ENCODE results near the gene TSC1.

TSC1 gene

GRCh38 chr9:132988244-132989013, 44.0 kb upstream of the TSC1 start:
- no peak for FAIRE-seq
- TF ChIP-seq CTCF (IDR thresholded peaks at IDR 0.05; ENCODE audit: insufficient read depth, missing control alignments) = no peak
- no peak for DNase-seq (ENCODE audit: insufficient read length, low spot score)

- DNase-seq (ENCODE audit: insufficient read length, low spot score) (no peak), FAIRE-seq (no peak)
- TF ChIP-seq CTCF (IDR thresholded peaks at IDR 0.05; ENCODE audit: insufficient read depth, missing control alignments) = no peak
Measured at GRCh38 chr9:132986640-132987620, 42.5 kb upstream of the TSC1 start.

DNA sequence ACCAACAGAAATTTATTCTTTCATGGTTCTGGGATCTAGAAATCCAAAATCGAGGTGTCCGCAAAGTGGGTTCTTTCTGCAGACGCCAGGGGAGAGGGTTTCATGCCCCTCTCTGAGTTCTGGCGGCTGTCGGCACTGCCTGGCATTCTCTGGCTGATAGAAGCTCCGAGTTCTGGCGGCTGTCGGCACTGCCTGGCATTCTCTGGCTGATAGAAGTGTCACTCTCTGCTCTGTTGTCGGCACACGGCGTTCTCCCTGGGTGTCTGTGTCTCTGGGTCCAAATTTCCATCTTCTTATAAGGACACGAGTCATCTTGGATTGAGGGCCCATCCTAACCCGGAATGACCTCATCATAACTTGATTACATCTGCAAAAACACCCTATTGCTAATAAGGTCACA, 41.7 kb upstream of the TSC1 start:
- no peak for DNase-seq (ENCODE audit: insufficient read length, low spot score)
- TF ChIP-seq CTCF (IDR thresholded peaks at IDR 0.05; ENCODE audit: insufficient read depth, missing control alignments) = no peak
- no peak for FAIRE-seq

DNA sequence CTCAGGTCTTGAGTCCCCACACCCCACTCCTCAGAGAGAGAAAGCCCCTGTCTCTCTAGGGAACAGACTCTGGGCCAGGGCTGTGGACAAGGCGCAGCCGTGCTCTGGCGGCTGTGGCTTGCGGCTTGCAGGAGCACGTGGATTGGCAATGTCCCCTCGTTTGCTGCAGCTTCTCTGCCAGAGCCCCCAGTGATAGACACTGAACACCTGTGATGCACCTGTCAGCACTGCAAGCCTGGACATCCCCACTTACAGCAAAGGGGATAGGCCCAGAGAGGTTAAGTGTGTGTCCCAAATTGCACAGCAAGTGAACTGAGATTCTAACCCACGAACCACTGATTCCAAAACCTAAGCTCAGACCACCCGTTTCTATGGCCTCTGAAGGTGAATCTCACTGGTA, 41.1 kb upstream of the TSC1 start:
- no peak for TF ChIP-seq CTCF (IDR thresholded peaks at IDR 0.05; ENCODE audit: insufficient read depth, missing control alignments)

DNA sequence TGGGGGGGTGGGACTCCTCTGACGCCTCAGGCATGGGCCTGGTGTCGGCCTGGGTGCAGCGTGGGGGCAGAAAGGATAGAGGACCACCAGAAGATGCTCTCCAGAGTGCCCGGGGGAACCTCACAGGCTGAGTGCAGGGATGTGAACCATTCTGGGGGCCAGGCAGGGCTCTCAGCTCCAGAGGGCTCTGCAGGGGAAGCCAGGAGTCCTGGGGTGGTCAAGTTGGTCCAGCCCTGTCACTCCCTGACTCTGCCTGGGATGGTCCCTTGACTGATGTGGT, 40.6 kb upstream of the TSC1 start:
- FAIRE-seq = no peak
- TF ChIP-seq CTCF (IDR thresholded peaks at IDR 0.05; ENCODE audit: insufficient read depth, missing control alignments) = no peak

More for the DNA sequence above, 41.1 kb upstream of the TSC1 start:
- no peak for DNase-seq (ENCODE audit: insufficient read length, low spot score)
- no peak for FAIRE-seq

GRCh38 chr9:132984202-132985070, 40.0 kb upstream of the TSC1 start:
- FAIRE-seq = no peak
- TF ChIP-seq CTCF (IDR thresholded peaks at IDR 0.05; ENCODE audit: insufficient read depth, missing control alignments) = no peak

More for the DNA sequence above, 40.6 kb upstream of the TSC1 start:
- no peak for DNase-seq (ENCODE audit: insufficient read length, low spot score)

More at GRCh38 chr9:132984202-132985070, 40.0 kb upstream of the TSC1 start:
- no peak for DNase-seq (ENCODE audit: insufficient read length, low spot score)

All from D721Med (cell line).